Naive thymus-derived CD8-positive, alpha-beta T cell (primary cell): ENCODE data around the gene BRD1. TPM values are rescaled to one million over a fixed set of nuclear protein-coding genes. Genes with fewer than 3 reads are reported as not detected.

Experiments used
- ATAC-seq, 2 donors: fragments of 150-1000 bp; cut with Tn5 transposase in 1 of 2; sonication (Bioruptor Pico), chemical (Tn5 transposase) in 1 of 2; 1 replicate in 1 of 2; 2 replicates in 1 of 2; pipeline ENCODE4 v1.10.0; 2021; ENCODE audit warnings: mild to moderate bottlenecking in 2 of 2, moderate library complexity in 2 of 2
- POLR2A ChIA-PET: fragments of 350-600 bp; sonication (Branson Sonifier 250); formaldehyde crosslinking; loops from one replicate; lab custom pipeline; 2021; ENCODE audit warnings: antibody characterized with exemption; lab: Charles Lee
- DNase-seq, 10 donors: peaks; one replicate each; pipeline versions ENCODE4 v3.0.0 to v3.0.0-alpha.2; 2020 to 2022
- H3K27ac Mint-ChIP-seq, 10 donors: one replicate each; pipeline ENCODE4 v1.8.0; 2020 to 2022; ENCODE audit warnings: mild to moderate bottlenecking in 10 of 10, mixed read lengths in 10 of 10, moderate library complexity in 4 of 10, inconsistent platforms in 1 of 10
- H3K27me3 Mint-ChIP-seq, 5 donors: one replicate each; pipeline ENCODE4 v1.8.0; 2021 to 2022; ENCODE audit warnings: mixed read lengths in 5 of 5
- H3K36me3 Mint-ChIP-seq, 3 donors: one replicate each; pipeline ENCODE4 v1.8.0; 2020 to 2022; ENCODE audit warnings: mixed read lengths in 3 of 3, mild to moderate bottlenecking in 2 of 3, inconsistent platforms in 1 of 3
- H3K4me1 Mint-ChIP-seq, 4 donors: one replicate each; pipeline ENCODE4 v1.8.0; 2021 to 2022; ENCODE audit warnings: mixed read lengths in 4 of 4
- H3K4me3 Mint-ChIP-seq, 10 donors: one replicate each; pipeline ENCODE4 v1.8.0; 2020 to 2022; ENCODE audit warnings: mild to moderate bottlenecking in 10 of 10, mixed read lengths in 10 of 10, moderate library complexity in 6 of 10, inconsistent platforms in 1 of 10
- H3K9me3 Mint-ChIP-seq, 9 donors: one replicate each; pipeline ENCODE4 v1.8.0; 2020 to 2022; ENCODE audit warnings: mixed read lengths in 9 of 9, mild to moderate bottlenecking in 3 of 9, inconsistent platforms in 1 of 9, moderate library complexity in 1 of 9
- polyA plus RNA-seq, 3 donors: library from polyadenylated mRNA; unstranded; fragments of 300-500 nt; fragmentation: Illumina TruSeq; gene quantifications; one replicate each; pipeline ENCODE4 v1.2.3, GENCODE V29; 2021
- total RNA-seq, 8 experiments: library from RNA in 2 of 8; stranded (reverse) in 2 of 8; gene quantifications; one replicate each; pipeline ENCODE4 v1.2.3 and lab custom pipeline; 2021 to 2026

Gene BRD1
- total and polyA plus RNA-seq, 5 experiments from 2014 or later: 1.9 to 86.8 (median 3.7) TPM

GRCh38 chr22:49751966-49752597 is 75.6 kb downstream of the BRD1 start:
- peak in 1 of 10 donors; percentile 44 for DNase-seq
- no peaks in the 10 kb centered on the region for H3K27me3 Mint-ChIP-seq
- no peak for ATAC-seq
- H3K27ac Mint-ChIP-seq: no peak overlapping the region
- POLR2A ChIA-PET: no interaction called here
- peaks cover 0 to 7% (median 3%) of the 10 kb centered on the region in 3 donors for H3K36me3 Mint-ChIP-seq
- peaks cover 0 to 13% (median 11%) of the 10 kb centered on the region in 9 donors for H3K9me3 Mint-ChIP-seq
- no peak overlapping the region for H3K4me3 Mint-ChIP-seq
- peaks cover 0 to 2% (median 0%) of the 10 kb centered on the region in 4 donors for H3K4me1 Mint-ChIP-seq

GRCh38 chr22:49751318-49751965 is 76.2 kb downstream of the BRD1 start:
- POLR2A ChIA-PET: no interaction called here
- Mint-ChIP-seq H3K9me3 (peaks cover 2 to 19% (median 17%) of the 10 kb centered on the region in 9 donors), H3K4me1 (peaks cover 0 to 2% (median 0%) of the 10 kb centered on the region in 4 donors), H3K4me3 (no peak overlapping the region), H3K36me3 (peaks cover 0 to 12% (median 9%) of the 10 kb centered on the region in 3 donors), H3K27ac (no peak overlapping the region), H3K27me3 (no peaks in the 10 kb centered on the region)
- ATAC-seq: no peak
- no peak for DNase-seq

GRCh38 chr22:49749885-49750510 is 77.7 kb downstream of the BRD1 start:
- POLR2A ChIA-PET: interaction anchor here (0.6 kb wide), 1 partner anchor 84 kb away, joined by 3 read pairs; no protein-coding TSS in a partner anchor
- peaks cover 11 to 33% (median 31%) of the 10 kb centered on the region in 9 donors for H3K9me3 Mint-ChIP-seq
- peak in 2 of 10 donors; percentile 14 to 57 for DNase-seq
- H3K27me3 Mint-ChIP-seq: no peaks in the 10 kb centered on the region
- H3K27ac Mint-ChIP-seq: no peak overlapping the region
- no peak for ATAC-seq
- H3K4me1 Mint-ChIP-seq: peaks cover 0 to 2% (median 0%) of the 10 kb centered on the region in 4 donors
- no peak overlapping the region for H3K4me3 Mint-ChIP-seq
- peaks cover 0 to 25% (median 19%) of the 10 kb centered on the region in 3 donors for H3K36me3 Mint-ChIP-seq

- Mint-ChIP-seq H3K4me3 (no peak overlapping the region), H3K9me3 (peaks cover 16 to 40% (median 35%) of the 10 kb centered on the region in 9 donors), H3K4me1 (peaks cover 0 to 2% (median 0%) of the 10 kb centered on the region in 4 donors), H3K27me3 (peaks cover 0 to 2% (median 0%) of the 10 kb centered on the region in 5 donors), H3K27ac (no peak overlapping the region), H3K36me3 (peaks cover 0 to 30% (median 19%) of the 10 kb centered on the region in 3 donors)
- POLR2A ChIA-PET: interaction anchor here (0.6 kb wide), 1 partner anchor 83 kb away, joined by 3 read pairs; no protein-coding TSS in a partner anchor
- no peak for ATAC-seq
- no peak for DNase-seq
Observed at GRCh38 chr22:49749227-49749626, 78.4 kb downstream of the BRD1 start.

- POLR2A ChIA-PET: no interaction called here
- peak in 1 of 10 donors; percentile 48 for DNase-seq
- peaks cover 0 to 30% (median 19%) of the 10 kb centered on the region in 3 donors for H3K36me3 Mint-ChIP-seq
- no peak overlapping the region for H3K4me3 Mint-ChIP-seq
- no peak overlapping the region for H3K27ac Mint-ChIP-seq
- H3K27me3 Mint-ChIP-seq: peaks cover 0 to 2% (median 0%) of the 10 kb centered on the region in 5 donors
- peaks cover 16 to 47% (median 41%) of the 10 kb centered on the region in 9 donors for H3K9me3 Mint-ChIP-seq
- peaks cover 0 to 2% (median 0%) of the 10 kb centered on the region in 4 donors for H3K4me1 Mint-ChIP-seq
- no peak for ATAC-seq
Observed at GRCh38 chr22:49748514-49748913, 79.2 kb downstream of the BRD1 start.

- POLR2A ChIA-PET: no interaction called here
- peaks cover 0 to 2% (median 0%) of the 10 kb centered on the region in 5 donors for H3K27me3 Mint-ChIP-seq
- ATAC-seq (no peak), DNase-seq (no peak)
- peaks cover 16 to 51% (median 48%) of the 10 kb centered on the region in 9 donors for H3K9me3 Mint-ChIP-seq
- peaks cover 0 to 30% (median 19%) of the 10 kb centered on the region in 3 donors for H3K36me3 Mint-ChIP-seq
- no peak overlapping the region for H3K27ac Mint-ChIP-seq
- no peak overlapping the region for H3K4me3 Mint-ChIP-seq
- H3K4me1 Mint-ChIP-seq: peaks cover 0 to 2% (median 0%) of the 10 kb centered on the region in 4 donors
Observed at GRCh38 chr22:49747716-49748115, 80.0 kb downstream of the BRD1 start.

- DNase-seq: no peak
- H3K36me3 Mint-ChIP-seq: peaks cover 0 to 30% (median 19%) of the 10 kb centered on the region in 3 donors
- no peak for ATAC-seq
- H3K4me3 Mint-ChIP-seq: no peak overlapping the region
- H3K27ac Mint-ChIP-seq: no peak overlapping the region
- peaks cover 16 to 52% (median 48%) of the 10 kb centered on the region in 9 donors for H3K9me3 Mint-ChIP-seq
- peaks cover 0 to 6% (median 2%) of the 10 kb centered on the region in 5 donors for H3K27me3 Mint-ChIP-seq
- POLR2A ChIA-PET: no interaction called here
- peaks cover 0 to 2% (median 0%) of the 10 kb centered on the region in 4 donors for H3K4me1 Mint-ChIP-seq
Observed at GRCh38 chr22:49747130-49747529, 80.5 kb downstream of the BRD1 start.

- ATAC-seq (no peak), DNase-seq (no peak)
- peaks cover 16 to 52% (median 48%) of the 10 kb centered on the region in 9 donors for H3K9me3 Mint-ChIP-seq
- no peak overlapping the region for H3K4me3 Mint-ChIP-seq
- POLR2A ChIA-PET: no interaction called here
- H3K27me3 Mint-ChIP-seq: peaks cover 0 to 15% (median 2%) of the 10 kb centered on the region in 5 donors
- H3K4me1 Mint-ChIP-seq: no peaks in the 10 kb centered on the region
- H3K27ac Mint-ChIP-seq: peak overlapping the region in 1 of 10 donors; percentile 0
- H3K36me3 Mint-ChIP-seq: peaks cover 0 to 30% (median 19%) of the 10 kb centered on the region in 3 donors
Observed at GRCh38 chr22:49746065-49746464, 81.6 kb downstream of the BRD1 start.

- Mint-ChIP-seq H3K9me3 (peaks cover 3 to 46% (median 22%) of the 10 kb centered on the region in 9 donors), H3K4me3 (no peak overlapping the region), H3K36me3 (peaks cover 0 to 21% (median 5%) of the 10 kb centered on the region in 3 donors), H3K4me1 (peaks cover 0 to 1% (median 0%) of the 10 kb centered on the region in 4 donors), H3K27ac (no peak overlapping the region), H3K27me3 (peaks cover 5 to 35% (median 21%) of the 10 kb centered on the region in 5 donors)
- DNase-seq: no peak
- POLR2A ChIA-PET: no interaction called here
- no peak for ATAC-seq
Observed at GRCh38 chr22:49740242-49740641, 87.4 kb downstream of the BRD1 start.

- Mint-ChIP-seq H3K4me3 (no peak overlapping the region), H3K27me3 (peaks cover 3 to 35% (median 21%) of the 10 kb centered on the region in 5 donors), H3K4me1 (peaks cover 0 to 5% (median 3%) of the 10 kb centered on the region in 4 donors), H3K27ac (no peak overlapping the region), H3K36me3 (peaks cover 0 to 14% (median 5%) of the 10 kb centered on the region in 3 donors), H3K9me3 (peaks cover 0 to 36% (median 14%) of the 10 kb centered on the region in 9 donors)
- POLR2A ChIA-PET: no interaction called here
- DNase-seq (no peak), ATAC-seq (no peak)
Observed at GRCh38 chr22:49739138-49739537, 88.5 kb downstream of the BRD1 start.

- H3K4me1 Mint-ChIP-seq: peaks cover 5 to 10% (median 6%) of the 10 kb centered on the region in 4 donors
- H3K4me3 Mint-ChIP-seq: peak overlapping the region in 1 of 10 donors; percentile 6
- H3K27me3 Mint-ChIP-seq: peaks cover 3 to 35% (median 21%) of the 10 kb centered on the region in 5 donors
- peaks cover 0 to 14% (median 5%) of the 10 kb centered on the region in 3 donors for H3K36me3 Mint-ChIP-seq
- POLR2A ChIA-PET: no interaction called here
- no peak overlapping the region for H3K27ac Mint-ChIP-seq
- H3K9me3 Mint-ChIP-seq: peaks cover 0 to 31% (median 9%) of the 10 kb centered on the region in 9 donors
- ATAC-seq: no peak
- DNase-seq: no peak
Observed at GRCh38 chr22:49738566-49738965, 89.1 kb downstream of the BRD1 start.

GRCh38 chr22:49738006-49738405 is 89.7 kb downstream of the BRD1 start:
- H3K27me3 Mint-ChIP-seq: peaks cover 6 to 35% (median 25%) of the 10 kb centered on the region in 5 donors

More at GRCh38 chr22:49738006-49738405, 89.7 kb downstream of the BRD1 start:
- Mint-ChIP-seq H3K9me3 (peaks cover 0 to 28% (median 5%) of the 10 kb centered on the region in 9 donors), H3K27ac (no peak overlapping the region), H3K4me1 (peaks cover 10 to 16% (median 12%) of the 10 kb centered on the region in 4 donors), H3K36me3 (peaks cover 0 to 14% (median 5%) of the 10 kb centered on the region in 3 donors), H3K4me3 (no peak overlapping the region)
- DNase-seq: no peak
- POLR2A ChIA-PET: no interaction called here
- no peak for ATAC-seq
